ENCODE data around the gene MYL6B.
"Not testable (repeated sequence)": the region's sequence is repeated elsewhere in the genome, so short reads cannot be mapped to it uniquely, and the experiment has no call there.

Gene MYL6B

DNA sequence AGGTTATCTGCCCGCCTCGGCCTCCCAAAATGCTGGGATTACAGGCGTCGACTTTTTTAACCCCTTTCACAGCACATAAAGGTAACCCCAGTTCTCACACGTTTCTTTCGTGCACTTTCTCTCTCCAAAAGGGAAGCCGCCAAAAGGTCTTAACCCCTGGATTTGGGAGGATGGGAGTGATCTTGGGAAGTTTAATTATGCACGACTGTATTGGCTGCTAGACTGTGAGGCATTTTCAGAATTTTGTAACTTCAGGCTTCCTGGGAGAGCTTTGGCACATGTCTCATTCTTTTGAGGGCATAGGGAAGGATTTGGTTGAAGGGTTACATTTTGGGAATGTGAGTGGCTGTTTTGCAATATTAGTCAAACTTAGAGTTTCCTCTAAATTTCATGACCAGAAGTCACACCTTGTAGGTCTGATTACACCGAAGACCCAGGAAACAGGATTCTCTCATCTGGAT lies 38.3 kb downstream of the MYL6B start:
- no peak for TF ChIP-seq CTCF (conservative IDR thresholded peaks at IDR 0.05; ENCODE audit: low read depth)
- peak overlapping the region; percentile 96 for H3K27ac ChIP-seq
- ChIA-PET CTCF (interaction anchor here (1.1 to 4.3 kb wide), 3 partner anchors 11 to 126 kb away, joined by 4 to 21 read pairs (median 11); partner anchors contain the start of gene ESYT1), POLR2A (ENCODE audit: low non-redundant PET) (interaction anchor here (0.7 kb wide), 1 partner anchor 24 kb away, joined by 5 read pairs; no protein-coding TSS in a partner anchor)
- no peak for DNase-seq (ENCODE audit: low spot score)

DNA sequence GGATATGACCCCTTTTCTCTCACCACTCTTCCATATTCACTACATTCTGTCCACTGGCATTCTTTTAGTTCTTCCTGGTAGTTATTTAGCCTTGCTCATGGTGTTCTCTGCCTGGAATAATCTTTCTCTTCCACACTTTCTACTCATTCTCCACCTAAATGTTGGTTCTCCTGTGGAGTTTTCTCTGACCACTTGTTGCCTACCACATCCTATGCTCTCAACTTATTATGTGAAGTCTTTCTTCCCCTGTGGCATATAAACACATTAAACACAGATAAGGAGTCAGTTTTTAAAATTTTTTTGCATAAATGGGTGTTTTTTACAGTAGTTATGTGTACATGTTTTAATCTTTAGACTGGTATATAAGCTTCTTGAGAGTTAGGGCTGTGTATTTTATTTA lies 40.2 kb downstream of the MYL6B start:
- POLR2A ChIA-PET (ENCODE audit: low non-redundant PET): no interaction called here
- H3K27ac ChIP-seq: no peak overlapping the region
- no peak for DNase-seq (ENCODE audit: low spot score)
- no peak for TF ChIP-seq CTCF (conservative IDR thresholded peaks at IDR 0.05; ENCODE audit: low read depth)
- CTCF ChIA-PET: no interaction called here

GRCh38 chr12:56193025-56193578 lies 40.7 kb downstream of the MYL6B start:
- POLR2A ChIA-PET (ENCODE audit: low non-redundant PET): no interaction called here
- DNase-seq (ENCODE audit: low spot score): peak; percentile 52
- no peak overlapping the region for H3K27ac ChIP-seq
- CTCF ChIA-PET: no interaction called here
- TF ChIP-seq CTCF (conservative IDR thresholded peaks at IDR 0.05; ENCODE audit: low read depth): peak; percentile 79

DNA sequence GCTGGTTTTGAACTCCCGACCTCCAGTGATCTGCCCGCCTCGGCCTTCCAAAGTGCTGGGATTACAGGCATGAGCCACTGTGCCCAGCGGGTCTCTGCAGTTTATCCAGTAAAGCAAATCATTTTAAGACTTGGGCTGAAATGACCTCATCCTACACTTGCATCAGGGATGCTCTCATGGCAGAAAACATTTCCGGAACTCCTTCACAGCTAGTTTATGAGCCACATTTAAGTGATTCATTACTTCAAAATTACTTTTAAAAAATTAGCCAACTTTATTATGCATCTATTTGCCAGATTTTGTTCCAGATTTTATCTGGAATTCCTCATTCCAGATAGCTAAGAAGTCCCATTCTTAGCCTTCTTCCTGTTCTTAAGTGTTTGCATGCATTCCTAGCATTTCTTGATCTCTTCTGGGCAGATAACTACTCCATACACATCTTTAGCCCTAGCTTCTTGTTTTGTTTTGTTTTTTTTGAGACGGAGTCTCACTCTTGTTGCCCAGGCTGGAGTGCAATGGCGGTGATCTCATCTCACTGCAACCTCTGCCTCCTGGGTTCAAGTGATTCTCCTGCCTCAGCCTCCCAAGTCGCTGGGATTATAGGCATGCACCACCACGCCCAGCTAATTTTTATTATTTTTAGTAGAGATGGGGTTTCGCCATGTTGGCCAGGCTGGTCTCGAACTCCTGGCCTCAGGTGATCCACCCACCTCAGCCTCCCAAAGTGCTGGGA lies 44.6 kb downstream of the MYL6B start:
- CTCF ChIA-PET: interaction anchor here (0.9 kb wide), 1 partner anchor 9 kb away, joined by 5 read pairs; no protein-coding TSS in a partner anchor
- peak overlapping the region; percentile 64 for H3K27ac ChIP-seq
- POLR2A ChIA-PET (ENCODE audit: low non-redundant PET); DNase-seq (ENCODE audit: low spot score): not testable (repeated sequence)

DNA sequence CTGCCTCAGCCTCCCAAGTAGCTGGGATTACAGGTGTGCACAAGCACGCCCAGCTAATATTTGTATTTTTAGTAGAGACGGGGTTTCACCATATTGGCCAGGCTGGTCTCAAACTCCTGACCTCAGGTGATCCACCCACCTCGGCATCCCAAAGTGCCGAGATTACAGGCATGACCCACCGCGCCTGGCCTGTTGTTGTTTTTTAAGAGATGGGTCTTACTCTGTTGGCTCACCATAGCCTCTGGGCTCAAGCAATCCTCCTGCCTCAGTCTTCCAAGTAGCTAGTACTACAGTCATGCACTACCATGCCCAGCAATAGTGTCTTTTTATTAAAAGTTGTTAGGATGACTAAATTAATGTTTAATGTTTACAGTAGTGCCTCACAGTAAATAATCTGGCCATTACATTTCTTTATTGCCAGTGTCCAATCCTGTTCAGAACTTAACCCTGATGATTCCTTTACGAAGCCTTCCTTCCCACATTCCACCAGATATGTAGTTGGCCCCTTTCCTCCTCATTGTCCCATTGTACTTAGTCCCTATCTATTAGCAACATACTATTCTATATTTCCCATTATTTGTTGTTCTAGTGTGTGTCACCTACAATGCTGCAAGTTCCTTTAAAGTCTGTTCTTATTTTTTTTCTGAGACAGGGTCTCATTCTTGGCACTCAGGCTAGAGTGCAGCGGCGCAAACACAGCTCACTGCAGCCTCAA lies 45.7 kb downstream of the MYL6B start:
- TF ChIP-seq CTCF (conservative IDR thresholded peaks at IDR 0.05; ENCODE audit: low read depth): no peak
- no peak for DNase-seq (ENCODE audit: low spot score)
- POLR2A ChIA-PET (ENCODE audit: low non-redundant PET): no interaction called here
- CTCF ChIA-PET: interaction anchor here (0.7 to 1.9 kb wide), 2 partner anchors 9 to 14 kb away, joined by 3 to 10 read pairs; partner anchors contain the start of gene SMARCC2
- H3K27ac ChIP-seq: no peak overlapping the region

- ChIA-PET POLR2A (ENCODE audit: low non-redundant PET) (no interaction called here), CTCF (interaction anchor here (0.7 to 1.9 kb wide), 2 partner anchors 9 to 13 kb away, joined by 3 to 10 read pairs; partner anchors contain the start of gene SMARCC2)
- TF ChIP-seq CTCF (conservative IDR thresholded peaks at IDR 0.05; ENCODE audit: low read depth): no peak
- no peak for DNase-seq (ENCODE audit: low spot score)
- H3K27ac ChIP-seq: no peak overlapping the region
These were observed 46.4 kb downstream of the MYL6B start for GRCh38 chr12:56198836-56199235.
